ENCODE results near the gene SHANK3.
"Not testable (repeated sequence)": the region's sequence is repeated elsewhere in the genome, so short reads cannot be mapped to it uniquely, and the experiment has no call there.

The SHANK3 gene

DNA sequence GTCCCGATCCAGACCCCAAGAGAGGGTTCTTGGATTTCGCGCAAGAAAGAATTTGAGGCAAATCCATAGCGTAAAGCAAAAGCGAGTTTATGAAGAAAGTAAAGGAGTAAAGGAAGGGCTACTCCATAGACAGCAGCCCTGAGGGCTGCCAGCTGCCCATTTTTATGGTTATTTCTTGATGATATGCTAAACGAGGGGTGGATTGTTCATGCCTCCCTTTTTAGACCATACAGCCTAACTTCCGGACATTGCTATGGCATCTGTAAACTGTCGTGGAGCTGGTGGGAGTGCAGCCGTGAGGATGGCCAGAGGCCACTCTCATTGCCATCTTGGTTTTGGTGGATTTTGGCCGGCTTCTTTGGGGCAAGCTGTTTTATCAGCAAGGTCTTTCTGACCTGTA, 19.4 kb upstream of the SHANK3 start:
- DNase-seq (ENCODE audit: low spot score): no peak

- not testable (repeated sequence) for DNase-seq (ENCODE audit: low spot score)
Observed at GRCh38 chr22:50654664-50655063, 18.0 kb upstream of the SHANK3 start.

GRCh38 chr22:50656122-50657070, 16.2 kb upstream of the SHANK3 start:
- no peak for DNase-seq (ENCODE audit: low spot score)

DNA sequence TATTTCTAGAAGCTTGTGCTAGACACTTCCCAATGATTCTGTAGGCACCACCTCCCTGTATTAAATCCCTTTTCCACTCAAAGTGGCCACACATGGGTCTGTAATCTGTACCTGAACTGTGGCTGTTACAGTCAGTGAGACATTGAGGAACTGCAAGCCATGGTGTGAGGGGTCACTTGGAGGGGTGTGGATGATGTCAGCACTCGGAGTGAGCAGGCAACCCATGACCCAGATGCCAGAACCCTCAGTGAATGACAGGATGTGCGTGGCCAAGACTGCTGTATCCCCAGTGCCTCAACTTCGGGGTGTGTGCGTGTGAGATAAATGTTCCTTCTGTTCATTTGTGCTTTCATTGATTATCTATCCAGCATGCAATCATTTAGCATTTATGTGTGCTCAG, 14.7 kb upstream of the SHANK3 start:
- DNase-seq (ENCODE audit: low spot score): no peak

DNA sequence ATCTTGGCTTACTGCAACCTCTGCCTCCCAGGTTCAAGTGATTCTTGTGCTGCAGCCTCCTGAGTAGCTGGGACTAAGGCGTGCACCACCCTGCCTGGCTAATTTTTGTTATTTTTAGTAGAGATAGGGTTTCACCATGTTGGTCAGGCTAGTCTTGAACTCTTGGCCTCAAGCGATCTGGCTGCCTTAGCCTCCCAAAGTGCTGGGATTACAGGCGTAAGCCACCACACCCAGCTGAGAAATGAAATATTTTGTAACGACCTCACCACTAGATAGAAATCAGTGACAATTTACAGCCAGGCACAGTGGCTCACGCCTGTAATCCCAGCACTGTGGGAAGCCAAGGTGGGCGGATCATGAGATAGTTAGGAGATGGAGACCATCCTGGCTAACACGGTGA, 12.9 kb upstream of the SHANK3 start:
- not testable (repeated sequence) for DNase-seq (ENCODE audit: low spot score)

- DNase-seq (ENCODE audit: low spot score): no peak
Observed at GRCh38 chr22:50660306-50660705, 12.3 kb upstream of the SHANK3 start.

- DNase-seq (ENCODE audit: low spot score): no peak
Observed at GRCh38 chr22:50665212-50665611, 7.4 kb upstream of the SHANK3 start.

DNA sequence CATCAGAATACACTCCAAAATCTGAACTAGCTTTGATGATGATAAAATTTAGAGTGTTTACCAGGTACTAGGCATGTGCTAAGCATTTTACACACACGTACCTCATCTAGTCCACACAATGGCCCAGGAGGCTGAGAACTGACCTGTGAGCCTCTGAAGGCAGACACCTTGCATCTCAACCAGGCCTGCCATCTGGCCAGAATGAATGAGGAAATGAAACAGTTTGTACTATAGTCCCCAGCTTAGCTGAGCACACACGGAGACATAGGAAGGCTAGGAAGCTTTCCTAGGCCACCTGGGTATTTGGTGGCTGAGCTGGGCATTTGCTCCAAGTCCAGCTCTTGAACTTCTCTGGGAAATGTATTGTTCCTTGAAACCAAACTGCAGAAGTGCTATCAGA, 6.9 kb upstream of the SHANK3 start:
- no peak for DNase-seq (ENCODE audit: low spot score)

- DNase-seq (ENCODE audit: low spot score): no peak
Observed at GRCh38 chr22:50670513-50670912, 2.1 kb upstream of the SHANK3 start.

GRCh38 chr22:50670914-50671538, 1.6 kb upstream of the SHANK3 start:
- DNase-seq (ENCODE audit: low spot score): no peak

DNA sequence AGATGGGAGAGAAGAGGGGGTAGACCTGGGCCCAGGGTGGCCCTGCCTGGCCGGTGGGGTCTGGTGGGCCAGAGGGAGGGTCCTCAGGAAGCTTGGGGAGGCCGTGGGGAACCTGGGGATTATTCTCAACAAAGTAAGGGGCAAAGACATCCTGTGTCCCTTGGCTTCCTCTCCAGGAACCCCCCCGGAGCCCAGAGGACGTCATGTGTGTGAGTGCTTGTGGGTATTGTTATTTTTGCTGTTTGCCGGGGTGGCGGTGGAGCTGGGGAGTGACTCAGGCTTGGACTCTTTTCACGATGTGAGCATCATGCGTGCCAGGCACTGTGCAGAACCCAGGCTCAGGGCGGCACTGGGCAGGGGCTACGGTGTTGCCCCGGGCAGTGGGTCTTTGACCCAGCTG, 982 bp upstream of the SHANK3 start:
- DNase-seq (ENCODE audit: low spot score): no peak

- no peak for DNase-seq (ENCODE audit: low spot score)
Observed at GRCh38 chr22:50672041-50672440, 582 bp upstream of the SHANK3 start.

DNA sequence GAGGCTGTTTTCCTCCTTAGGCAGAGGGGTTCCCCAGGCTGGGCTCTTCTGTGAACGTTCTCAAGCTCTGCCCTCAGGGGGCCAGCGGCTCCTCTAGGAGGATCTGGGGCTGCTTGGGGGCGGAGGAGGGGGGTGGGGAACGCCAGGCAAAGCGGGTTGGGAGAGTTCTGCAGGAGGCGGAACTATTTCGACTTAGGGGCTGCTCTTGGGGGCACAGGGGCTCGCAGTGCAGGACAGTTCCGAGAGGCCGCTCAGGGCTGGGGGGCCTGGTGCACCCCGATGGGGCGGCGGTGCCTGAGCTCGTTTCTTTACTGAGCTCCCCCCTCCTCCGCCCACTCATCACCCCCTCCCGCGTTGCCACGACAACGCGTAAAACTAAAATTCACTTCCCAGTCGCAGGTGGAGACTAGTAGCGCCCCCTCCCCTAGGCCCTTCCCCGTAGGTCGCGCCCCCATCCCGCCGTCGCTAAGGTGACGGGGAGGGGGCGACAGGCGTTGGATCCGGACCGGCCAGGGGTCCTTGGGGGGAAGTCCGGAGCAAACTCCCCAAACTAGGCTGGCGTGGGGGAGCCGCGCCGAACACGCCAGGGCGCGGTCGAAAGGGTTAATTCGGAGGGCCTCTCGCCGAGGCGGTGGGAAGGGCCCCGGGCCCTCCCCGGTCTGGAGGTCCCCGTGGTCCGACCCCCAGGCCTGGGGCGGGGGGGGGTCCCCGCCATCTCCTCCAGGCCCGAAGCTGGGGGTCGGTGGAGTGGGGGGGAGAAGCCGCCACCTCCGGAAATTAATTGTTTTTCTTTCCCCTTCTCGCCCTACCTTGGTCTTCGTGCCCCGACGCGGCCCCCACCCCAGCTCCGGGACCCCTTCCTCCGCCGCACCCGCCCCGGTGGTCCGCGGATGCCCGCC, 857 bp downstream of the SHANK3 start:
- DNase-seq (ENCODE audit: low spot score): no peak

GRCh38 chr22:50674130-50674500, 1.5 kb downstream of the SHANK3 start:
- DNase-seq (ENCODE audit: low spot score): no peak

DNA sequence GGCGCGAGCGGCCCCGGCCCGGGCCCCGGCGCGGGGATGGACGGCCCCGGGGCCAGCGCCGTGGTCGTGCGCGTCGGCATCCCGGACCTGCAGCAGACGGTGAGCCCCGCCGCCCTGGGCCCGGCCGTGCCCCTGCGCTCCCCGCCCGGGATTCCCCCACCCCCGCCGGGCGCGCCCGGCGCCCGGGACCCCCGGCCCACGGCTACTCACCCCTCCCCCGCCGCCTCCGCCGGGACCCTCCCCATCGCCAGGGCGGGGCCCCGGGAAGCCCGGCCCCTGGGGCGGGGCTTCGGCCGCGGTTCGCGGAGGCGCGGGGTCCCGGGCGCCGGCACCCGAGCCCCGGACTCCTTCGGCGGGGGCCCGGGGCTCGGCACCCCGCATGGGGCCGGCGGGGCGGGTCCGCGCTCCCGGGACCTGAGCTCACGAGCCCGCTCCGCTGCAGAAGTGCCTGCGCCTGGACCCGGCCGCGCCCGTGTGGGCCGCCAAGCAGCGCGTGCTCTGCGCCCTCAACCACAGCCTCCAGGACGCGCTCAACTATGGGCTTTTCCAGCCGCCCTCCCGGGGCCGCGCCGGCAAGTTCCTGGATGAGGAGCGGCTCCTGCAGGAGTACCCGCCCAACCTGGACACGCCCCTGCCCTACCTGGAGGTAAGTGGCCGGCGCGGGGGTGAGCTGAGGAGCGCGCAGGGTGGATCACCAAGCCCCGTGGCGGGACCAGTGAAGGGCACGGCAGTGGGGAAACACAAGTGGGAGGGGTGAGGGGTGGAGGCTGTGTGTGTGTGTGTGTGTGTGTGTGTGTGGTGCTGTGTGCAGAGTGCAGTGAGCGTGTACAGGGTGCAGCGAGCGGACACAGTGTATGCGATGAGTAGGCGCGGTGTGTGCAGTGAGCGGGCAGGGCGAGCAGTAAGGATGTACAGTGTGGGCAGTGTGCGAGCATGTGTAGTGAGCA, 2.3 kb downstream of the SHANK3 start:
- no peak for DNase-seq (ENCODE audit: low spot score)

DNA sequence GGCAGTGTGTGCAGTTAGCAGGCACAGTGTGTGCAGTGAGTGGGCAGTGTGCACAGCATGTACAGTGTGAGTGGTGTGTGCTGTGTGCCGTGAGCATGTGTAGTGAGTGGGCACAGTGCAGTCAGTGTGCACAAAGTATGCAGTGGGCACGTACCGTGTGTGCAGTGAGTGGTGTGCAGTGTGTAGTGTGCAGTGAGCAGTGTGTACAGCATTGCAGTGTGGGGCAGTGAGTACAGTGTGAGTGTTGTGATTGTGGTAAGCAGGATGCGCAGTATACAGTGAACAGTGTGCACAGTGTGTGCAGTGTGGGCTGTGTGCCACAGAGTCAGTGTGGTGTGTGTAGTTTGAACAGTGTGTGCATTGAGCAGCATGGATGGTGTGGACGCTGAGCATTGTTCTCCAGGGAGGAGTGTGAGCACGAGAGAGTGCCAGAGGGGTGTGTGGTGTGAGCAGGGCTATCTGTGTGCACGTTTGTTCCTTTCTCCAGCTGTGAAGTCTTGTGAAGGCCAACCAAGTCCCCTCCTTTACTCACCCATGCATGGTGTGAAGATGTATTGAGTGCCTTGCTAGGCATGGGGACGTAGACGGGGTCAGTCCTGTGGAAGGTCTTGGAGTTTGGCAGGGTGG, 3.0 kb downstream of the SHANK3 start:
- DNase-seq (ENCODE audit: low spot score): no peak

DNA sequence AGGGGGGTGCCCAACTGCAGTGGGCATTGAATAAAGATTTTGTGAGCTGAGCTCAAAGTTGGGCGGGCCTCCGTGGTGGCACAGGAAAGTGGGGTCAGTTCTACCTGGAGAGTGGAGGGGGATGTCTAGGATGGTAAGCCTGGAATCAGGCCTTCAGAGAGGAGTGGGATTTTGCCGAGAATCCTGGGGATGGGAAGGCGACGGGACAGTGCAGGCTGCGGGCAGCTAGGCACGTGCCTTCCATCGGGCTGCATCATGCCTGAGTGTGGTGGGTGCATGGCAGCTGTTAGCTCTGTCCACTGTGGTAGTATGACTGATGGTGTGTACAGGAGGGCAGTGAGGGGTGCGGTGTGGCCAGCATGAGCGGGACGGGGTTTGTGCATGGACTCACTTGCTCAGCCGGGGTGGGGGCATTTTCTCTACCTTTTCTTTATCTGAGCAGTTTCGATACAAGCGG, 3.6 kb downstream of the SHANK3 start:
- DNase-seq (ENCODE audit: low spot score): no peak

DNA sequence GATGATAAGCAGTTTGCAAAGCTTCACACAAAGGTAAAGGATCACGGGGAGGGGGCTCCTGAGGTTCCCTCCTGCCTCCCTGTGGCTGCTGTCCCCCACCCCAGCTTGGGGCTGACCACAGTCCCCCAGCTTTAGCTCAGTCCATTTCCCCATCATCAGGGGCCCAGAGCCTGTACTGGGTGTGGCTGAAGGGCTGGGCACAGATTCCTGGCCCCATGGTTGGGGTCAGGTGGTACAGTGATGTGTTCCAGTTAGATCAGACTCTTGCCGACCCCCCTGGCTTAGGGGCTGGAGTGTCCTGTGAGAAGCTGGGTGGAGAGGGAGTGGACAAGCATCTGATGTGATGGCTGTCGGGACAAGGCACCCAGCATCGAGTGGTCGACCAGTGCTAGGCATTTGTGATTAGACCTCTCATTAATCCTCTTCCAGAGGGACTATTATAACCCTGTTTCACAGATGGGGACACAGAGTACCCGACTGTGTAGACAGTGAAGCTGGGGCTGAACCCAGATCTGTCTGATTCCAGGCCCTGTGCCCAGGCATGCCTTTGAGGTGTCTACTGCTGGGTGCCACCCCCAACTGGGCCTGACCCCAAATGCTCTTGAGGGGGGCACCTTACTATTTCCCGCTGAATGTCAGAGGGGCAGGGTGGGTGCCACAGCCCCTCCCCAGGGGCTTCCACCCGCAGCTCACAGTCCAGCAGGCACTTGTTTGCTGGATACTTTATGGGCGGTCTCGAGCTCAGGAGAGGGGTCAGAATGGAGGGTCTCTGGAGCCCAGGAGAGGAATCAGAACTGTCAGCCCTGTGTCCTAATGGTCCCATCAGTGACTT, 4.3 kb downstream of the SHANK3 start:
- DNase-seq (ENCODE audit: low spot score): no peak

DNA sequence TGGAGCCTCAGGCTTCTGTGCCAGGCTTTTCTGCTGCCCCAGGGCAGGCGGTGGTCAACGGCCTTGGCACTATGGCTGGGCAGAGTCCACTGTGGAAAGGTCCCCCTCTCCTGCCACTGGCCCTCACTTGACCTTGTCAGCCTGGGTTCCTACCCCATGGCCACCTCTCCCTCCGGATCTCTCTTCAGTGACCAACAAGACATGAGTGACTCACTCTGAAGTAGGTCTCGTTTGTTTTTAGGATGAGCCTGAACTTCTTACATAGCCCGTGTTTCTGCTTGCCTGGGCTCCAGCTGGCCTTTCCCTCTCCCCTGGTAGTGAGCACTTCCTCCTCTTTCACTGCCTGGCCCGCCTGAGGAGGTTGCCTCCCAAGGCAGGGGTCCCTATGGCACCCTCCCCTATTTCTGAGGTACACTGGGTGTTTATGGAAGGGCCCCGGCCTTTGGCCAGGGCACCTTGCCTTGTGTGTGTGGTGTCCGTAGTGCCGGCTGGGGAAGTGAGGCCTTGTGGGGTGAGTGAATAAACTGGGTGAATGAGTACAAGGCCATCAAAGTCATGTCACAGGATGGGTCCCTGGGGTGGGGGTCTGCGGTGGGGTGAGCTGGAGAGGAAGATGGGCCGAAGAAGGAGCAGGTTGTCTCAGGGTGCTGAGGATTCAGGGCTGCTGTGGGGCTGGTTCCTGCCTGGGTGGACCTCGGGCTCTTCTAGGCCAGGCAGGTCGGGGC, 5.0 kb downstream of the SHANK3 start:
- no peak for DNase-seq (ENCODE audit: low spot score)

Measured in hematopoietic multipotent progenitor cell treated with erythropoietin and hydrocortisone succinate and interleukin-3 and kit ligand, for 15 days (in vitro differentiated cells).